ENCODE data around the gene RFX1. TPM values are rescaled to one million over a fixed set of nuclear protein-coding genes. Genes with fewer than 3 reads are reported as not detected.

The RFX1 gene
- total RNA-seq: 10 to 100 TPM in 1 of 2 donors, 1 to 10 TPM in 1; 9.2 to 12.7 TPM

DNA sequence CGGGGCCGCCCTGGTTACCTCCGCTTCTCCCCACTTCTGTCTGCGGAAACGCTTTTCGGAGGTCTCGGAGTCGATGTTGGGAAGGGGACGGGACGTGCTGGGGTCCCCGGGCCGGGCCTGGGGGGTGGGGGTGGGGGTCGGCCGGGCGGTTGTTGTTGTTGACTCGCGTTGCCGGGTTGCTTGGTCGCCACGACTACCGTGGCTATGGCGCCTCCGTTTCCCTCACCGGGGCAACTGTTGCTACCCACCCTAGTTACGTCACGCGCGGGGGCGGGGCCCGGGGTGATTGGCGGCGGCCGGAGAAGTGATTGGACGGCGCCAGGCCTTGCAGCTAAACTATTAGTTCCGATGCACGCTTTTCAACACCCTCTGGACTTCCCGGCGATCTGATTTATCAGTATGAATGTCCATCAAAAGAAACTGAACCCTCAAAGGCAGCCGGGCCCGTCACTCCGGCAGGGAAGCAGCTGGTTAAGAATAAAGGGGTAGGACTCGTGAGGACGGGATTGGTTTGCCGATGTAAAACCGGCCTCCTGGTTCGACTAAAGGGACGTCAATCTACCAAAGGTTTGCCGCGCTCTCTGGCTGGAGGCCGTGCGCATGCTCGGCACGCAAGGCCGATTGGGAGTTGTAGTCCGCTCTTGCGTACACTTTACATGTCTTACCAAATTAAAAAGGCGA lies at the start of gene RFX1:
TSS of gene RFX1 (minus strand) at position 236 of the 681 bp plus-strand sequence. CDS start 12,477 bp downstream, outside the sequence.
- no peaks in the 10 kb centered on the region for H3K9me3 ChIP-seq
- intact Hi-C loops (cut with DNase I): loop anchor here (5.0 kb wide), 1 partner anchor 66 kb away; the partner anchor contains the start of gene MISP3
- TF ChIP-seq POLR2AphosphoS5 (IDR thresholded peaks at IDR 0.05): peak; percentile 95
- TF ChIP-seq, protein P1, sequence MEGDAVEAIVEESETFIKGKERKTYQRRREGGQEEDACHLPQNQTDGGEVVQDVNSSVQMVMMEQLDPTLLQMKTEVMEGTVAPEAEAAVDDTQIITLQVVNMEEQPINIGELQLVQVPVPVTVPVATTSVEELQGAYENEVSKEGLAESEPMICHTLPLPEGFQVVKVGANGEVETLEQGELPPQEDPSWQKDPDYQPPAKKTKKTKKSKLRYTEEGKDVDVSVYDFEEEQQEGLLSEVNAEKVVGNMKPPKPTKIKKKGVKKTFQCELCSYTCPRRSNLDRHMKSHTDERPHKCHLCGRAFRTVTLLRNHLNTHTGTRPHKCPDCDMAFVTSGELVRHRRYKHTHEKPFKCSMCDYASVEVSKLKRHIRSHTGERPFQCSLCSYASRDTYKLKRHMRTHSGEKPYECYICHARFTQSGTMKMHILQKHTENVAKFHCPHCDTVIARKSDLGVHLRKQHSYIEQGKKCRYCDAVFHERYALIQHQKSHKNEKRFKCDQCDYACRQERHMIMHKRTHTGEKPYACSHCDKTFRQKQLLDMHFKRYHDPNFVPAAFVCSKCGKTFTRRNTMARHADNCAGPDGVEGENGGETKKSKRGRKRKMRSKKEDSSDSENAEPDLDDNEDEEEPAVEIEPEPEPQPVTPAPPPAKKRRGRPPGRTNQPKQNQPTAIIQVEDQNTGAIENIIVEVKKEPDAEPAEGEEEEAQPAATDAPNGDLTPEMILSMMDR (IDR thresholded peaks at IDR 0.05): no peak

GRCh38 chr19:14055396-14055795 lies 49.3 kb upstream of the RFX1 start:
- DNase-seq (ENCODE audit: low spot score): no peak
- TF ChIP-seq POLR2AphosphoS5 (IDR thresholded peaks at IDR 0.05) (no peak), POLR2A (IDR thresholded peaks at IDR 0.05) (no peak)
- TF ChIP-seq, protein P1 (IDR thresholded peaks at IDR 0.05): no peak
- Histone ChIP-seq H3K4me3 (no peak overlapping the region), H3K27ac (no peak overlapping the region), H3K27me3 (replicated peaks; ENCODE audit: insufficient read depth) (no peaks in the 10 kb centered on the region), H3K4me1 (replicated peaks) (no peaks in the 10 kb centered on the region), H3K9me3 (no peaks in the 10 kb centered on the region), H3K36me3 (no peaks in the 10 kb centered on the region)
- intact Hi-C loops (cut with DNase I): no loop called here
- whole genome bisulfite sequencing: 82% methylated on average over 3 of the region's 3 CpGs

More for the DNA sequence above, at the start of gene RFX1:
- Histone ChIP-seq H3K27ac (peak within 1 kb of the TSS; percentile 99 to 100), H3K27me3 (replicated peaks; ENCODE audit: insufficient read depth) (no peaks in the 10 kb centered on the region), H3K36me3 (no peaks in the 10 kb centered on the region), H3K4me1 (replicated peaks) (no peaks in the 10 kb centered on the region), H3K4me3 (peak within 1 kb of the TSS; percentile 94 to 99)
- WGBS: under 1% methylated on average over 52 of the region's 58 CpGs
- DNase-seq (ENCODE audit: low spot score): peak; percentile 99

DNA sequence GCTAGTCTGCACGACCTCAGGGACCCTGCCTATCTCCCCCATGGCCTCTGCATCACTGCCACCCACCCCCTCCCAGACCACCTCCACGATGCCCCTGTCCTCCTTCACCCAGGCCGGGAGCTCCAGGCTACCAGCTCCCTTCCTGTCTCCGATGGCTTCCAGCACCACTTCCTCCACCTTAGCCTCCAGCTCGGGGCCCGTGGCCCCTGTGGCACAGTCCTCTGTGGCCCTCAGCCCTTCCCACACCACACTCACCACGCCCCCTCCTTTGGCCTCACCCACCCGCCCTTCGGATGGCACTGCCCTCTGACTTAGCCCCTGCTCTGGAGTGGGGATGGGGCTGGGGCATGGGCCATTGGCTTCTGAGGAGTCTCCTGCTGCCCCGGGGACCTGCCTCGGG lies 48.6 kb upstream of the RFX1 start:
- H3K27ac ChIP-seq: no peak overlapping the region
- no peaks in the 10 kb centered on the region for H3K27me3 ChIP-seq (replicated peaks; ENCODE audit: insufficient read depth)
- 66% methylated on average over 11 of the region's 11 CpGs for WGBS
- no peak overlapping the region for H3K4me3 ChIP-seq
- no peaks in the 10 kb centered on the region for H3K9me3 ChIP-seq
- no peak for DNase-seq (ENCODE audit: low spot score)
- no peaks in the 10 kb centered on the region for H3K36me3 ChIP-seq
- no peaks in the 10 kb centered on the region for H3K4me1 ChIP-seq (replicated peaks)
- intact Hi-C loops (cut with DNase I): no loop called here
- TF ChIP-seq POLR2AphosphoS5 (IDR thresholded peaks at IDR 0.05): no peak
- no peak for TF ChIP-seq POLR2A (IDR thresholded peaks at IDR 0.05)
- TF ChIP-seq, protein P1 (IDR thresholded peaks at IDR 0.05): no peak

GRCh38 chr19:14054099-14054498 lies 48.0 kb upstream of the RFX1 start:
- Histone ChIP-seq H3K4me1 (replicated peaks) (no peaks in the 10 kb centered on the region), H3K36me3 (no peaks in the 10 kb centered on the region), H3K27ac (no peak overlapping the region), H3K4me3 (no peak overlapping the region), H3K27me3 (replicated peaks; ENCODE audit: insufficient read depth) (no peaks in the 10 kb centered on the region), H3K9me3 (no peaks in the 10 kb centered on the region)
- intact Hi-C loops (cut with DNase I): no loop called here
- TF ChIP-seq POLR2A (IDR thresholded peaks at IDR 0.05): no peak
- DNase-seq (ENCODE audit: low spot score): no peak
- WGBS: 75% methylated on average over 6 of the region's 6 CpGs

GRCh38 chr19:14053500-14053899 lies 47.4 kb upstream of the RFX1 start:
- Histone ChIP-seq H3K27ac (no peak overlapping the region), H3K36me3 (no peaks in the 10 kb centered on the region), H3K4me3 (no peak overlapping the region), H3K27me3 (replicated peaks; ENCODE audit: insufficient read depth) (no peaks in the 10 kb centered on the region), H3K9me3 (no peaks in the 10 kb centered on the region), H3K4me1 (replicated peaks) (no peaks in the 10 kb centered on the region)
- WGBS: 93% methylated on average over 9 of the region's 11 CpGs
- intact Hi-C loops (cut with DNase I): no loop called here
- DNase-seq (ENCODE audit: low spot score): no peak
- TF ChIP-seq, protein P1 (IDR thresholded peaks at IDR 0.05): no peak
